Activated CD8-positive, alpha-beta T cell treated with anti-CD3 and anti-CD28 coated beads, Interleukin-2, amount 10 ng/mL, durations not matched to agents 7 days and 5 days (primary cell): ENCODE results near the gene C1QTNF9B. TPM values are rescaled to one million over a fixed set of nuclear protein-coding genes. Genes with fewer than 3 reads are reported as not detected.
"Not testable (repeated sequence)": the region's sequence is repeated elsewhere in the genome, so short reads cannot be mapped to it uniquely, and the experiment has no call there.

Source experiments
- ATAC-seq: fragments of 150-1000 bp; cut with Tn5 transposase; one replicate; pipeline ENCODE4 v1.10.0; 2021; ENCODE audit warnings: moderate library complexity
- CTCF ChIA-PET: fragments of 350-600 bp; sonication (Branson Sonifier 250); formaldehyde crosslinking; loops from one replicate; lab custom pipeline; 2021; ENCODE audit warnings: antibody characterized with exemption; lab: Charles Lee
- POLR2A ChIA-PET: fragments of 350-600 bp; sonication (Branson Sonifier 250); formaldehyde crosslinking; loops from one replicate; lab custom pipeline; 2021; ENCODE audit warnings: antibody characterized with exemption; lab: Charles Lee
- DNase-seq: peaks from one replicate; pipeline ENCODE4 v3.0.0-alpha.2; 2020
- H3K27ac Mint-ChIP-seq: one replicate; pipeline ENCODE4 v1.8.0; 2021; ENCODE audit warnings: mild to moderate bottlenecking, mixed read lengths
- H3K27me3 Mint-ChIP-seq: one replicate; pipeline ENCODE4 v1.8.0; 2021; ENCODE audit warnings: low read depth, mixed read lengths
- H3K36me3 Mint-ChIP-seq: one replicate; pipeline ENCODE4 v1.8.0; 2021; ENCODE audit warnings: low read depth, mixed read lengths
- H3K4me1 Mint-ChIP-seq: one replicate; pipeline ENCODE4 v1.8.0; 2021; ENCODE audit warnings: low read depth, mixed read lengths
- H3K4me3 Mint-ChIP-seq: one replicate; pipeline ENCODE4 v1.8.0; 2021; ENCODE audit warnings: mild to moderate bottlenecking, mixed read lengths
- H3K9me3 Mint-ChIP-seq: one replicate; pipeline ENCODE4 v1.8.0; 2022; ENCODE audit warnings: mixed read lengths; ENCODE audit not compliant: insufficient read depth
- total RNA-seq, 2 experiments: library from RNA; stranded (reverse); gene quantifications; one replicate each; pipeline ENCODE4 v1.2.3, GENCODE V29; 2021

Gene C1QTNF9B
- total RNA-seq, 2 experiments from 2014 or later = not detected

DNA sequence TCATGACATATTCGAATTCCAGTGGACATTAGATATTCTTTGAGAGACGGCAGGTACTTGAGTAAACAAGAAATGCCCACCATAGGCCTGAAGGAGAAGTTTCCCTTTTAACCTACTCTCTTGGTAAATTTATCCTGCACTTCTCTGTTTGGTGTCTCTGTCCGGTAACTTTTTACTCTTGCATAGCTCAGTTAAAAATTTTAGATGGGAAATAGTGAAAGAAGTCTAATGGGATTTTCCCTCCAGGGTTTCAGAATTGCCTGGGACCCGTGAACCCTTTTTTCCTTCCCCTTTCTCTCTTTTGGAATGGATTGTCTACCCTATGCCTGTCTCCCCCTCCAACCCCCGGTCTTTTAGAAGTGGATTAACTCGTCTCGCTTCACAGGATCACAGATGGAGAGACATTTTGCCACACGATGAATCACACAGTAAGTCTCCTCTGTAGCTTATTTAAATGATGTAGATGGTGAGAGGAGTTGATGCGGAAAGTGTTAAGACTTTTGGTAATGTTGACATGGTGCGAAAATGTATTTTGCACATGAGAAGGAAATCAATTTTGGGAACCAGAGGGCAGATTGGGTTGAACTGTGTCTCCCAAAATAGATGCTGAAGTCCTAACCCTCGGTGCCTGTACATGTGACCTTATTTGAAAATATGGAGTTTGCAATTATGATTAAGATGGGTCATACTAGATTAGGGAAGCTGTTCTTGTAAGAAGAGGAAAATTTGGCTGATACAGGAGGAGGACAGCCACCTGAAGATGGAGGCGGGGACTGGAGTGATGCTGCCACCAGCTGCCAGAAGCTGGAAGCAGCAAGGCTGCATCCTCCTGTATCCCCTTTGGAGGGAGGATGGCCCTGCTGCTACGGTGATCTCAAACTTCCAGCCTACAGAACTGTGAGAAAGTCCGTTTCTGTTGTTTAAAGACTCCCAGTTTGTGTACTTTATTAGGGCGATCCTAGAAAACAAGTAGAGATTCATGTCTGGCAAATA, 7.4 kb downstream of the C1QTNF9B start:
- no peaks in the 10 kb centered on the region for H3K9me3 Mint-ChIP-seq
- H3K36me3 Mint-ChIP-seq = peaks cover 2% of the 10 kb centered on the region
- ChIA-PET CTCF (interaction anchor here (0.7 to 2.8 kb wide), 13 partner anchors 9 to 440 kb away, joined by 3 to 11 read pairs (median 4); no protein-coding TSS in a partner anchor), POLR2A (interaction anchor here (1.3 kb wide), 1 partner anchor 311 kb away, joined by 3 read pairs; no protein-coding TSS in a partner anchor)
- H3K4me3 Mint-ChIP-seq = peak overlapping the region; percentile 80
- DNase-seq = no peak
- peaks cover 20% of the 10 kb centered on the region for H3K4me1 Mint-ChIP-seq
- ATAC-seq = no peak
- H3K27ac Mint-ChIP-seq = peak overlapping the region; percentile 83
- peaks cover 2% of the 10 kb centered on the region for H3K27me3 Mint-ChIP-seq

- H3K27ac Mint-ChIP-seq = peak within 1 kb of the TSS; percentile 83
- H3K4me1 Mint-ChIP-seq = peaks cover 20% of the 10 kb centered on the region
- peak within 1 kb of the TSS; percentile 80 for H3K4me3 Mint-ChIP-seq
- POLR2A ChIA-PET = interaction anchor here (0.7 to 1.3 kb wide), 2 partner anchors 10 to 310 kb away, joined by 3 read pairs; no protein-coding TSS in a partner anchor
- CTCF ChIA-PET = interaction anchor here (0.7 to 2.8 kb wide), 16 partner anchors 10 to 433 kb away, joined by 3 to 11 read pairs (median 4); no protein-coding TSS in a partner anchor
- peak; percentile 91 for DNase-seq
- peaks cover 6% of the 10 kb centered on the region for H3K36me3 Mint-ChIP-seq
- no peaks in the 10 kb centered on the region for H3K27me3 Mint-ChIP-seq
- no peaks in the 10 kb centered on the region for H3K9me3 Mint-ChIP-seq
- ATAC-seq = peak; percentile 97
These were observed 8.4 kb downstream of the C1QTNF9B start, which contains the start of gene MIPEP for GRCh38 chr13:23888658-23889614. TSS of gene MIPEP (minus strand) at chr13:23889400. CDS start at chr13:23889320, 80 bp downstream.

GRCh38 chr13:23884361-23884760, 12.9 kb downstream of the C1QTNF9B start:
- ATAC-seq, CTCF ChIA-PET, H3K27ac Mint-ChIP-seq, DNase-seq, H3K36me3 Mint-ChIP-seq, POLR2A ChIA-PET, H3K4me3 Mint-ChIP-seq, H3K27me3 Mint-ChIP-seq, H3K9me3 Mint-ChIP-seq: not testable (repeated sequence)
- peaks cover 12% of the 10 kb centered on the region for H3K4me1 Mint-ChIP-seq

DNA sequence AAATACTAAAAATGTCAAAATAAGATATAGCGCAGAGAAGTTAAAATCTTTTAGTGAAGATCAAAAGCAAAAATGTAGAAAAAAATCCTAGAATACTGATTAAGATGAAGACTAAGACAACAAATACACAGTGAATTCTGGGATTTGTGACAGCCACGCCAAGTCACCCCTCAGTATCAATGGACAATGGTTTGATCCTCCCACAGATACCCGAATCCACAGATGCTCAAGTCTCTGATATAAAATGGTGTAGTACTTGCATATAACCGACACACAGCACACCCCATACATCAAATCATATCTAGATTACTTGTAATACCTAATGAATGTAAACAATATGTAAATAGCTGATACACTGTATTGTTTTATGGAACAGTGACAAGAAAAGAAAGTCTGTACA, 14.0 kb downstream of the C1QTNF9B start:
- CTCF ChIA-PET = no interaction called here
- POLR2A ChIA-PET = no interaction called here
- Mint-ChIP-seq H3K4me1 (peaks cover 9% of the 10 kb centered on the region), H3K27me3 (no peaks in the 10 kb centered on the region), H3K27ac (no peak overlapping the region), H3K4me3 (no peak overlapping the region), H3K9me3 (no peaks in the 10 kb centered on the region), H3K36me3 (peaks cover 6% of the 10 kb centered on the region)
- ATAC-seq = no peak
- DNase-seq = no peak

GRCh38 chr13:23881402-23881800, 15.9 kb downstream of the C1QTNF9B start:
- DNase-seq, H3K4me1 Mint-ChIP-seq, POLR2A ChIA-PET, H3K27me3 Mint-ChIP-seq, H3K36me3 Mint-ChIP-seq, H3K9me3 Mint-ChIP-seq, H3K4me3 Mint-ChIP-seq, H3K27ac Mint-ChIP-seq, ATAC-seq: not testable (repeated sequence)
- CTCF ChIA-PET = interaction anchor here (0.9 kb wide), 1 partner anchor 79 kb away, joined by 3 read pairs; no protein-coding TSS in a partner anchor

DNA sequence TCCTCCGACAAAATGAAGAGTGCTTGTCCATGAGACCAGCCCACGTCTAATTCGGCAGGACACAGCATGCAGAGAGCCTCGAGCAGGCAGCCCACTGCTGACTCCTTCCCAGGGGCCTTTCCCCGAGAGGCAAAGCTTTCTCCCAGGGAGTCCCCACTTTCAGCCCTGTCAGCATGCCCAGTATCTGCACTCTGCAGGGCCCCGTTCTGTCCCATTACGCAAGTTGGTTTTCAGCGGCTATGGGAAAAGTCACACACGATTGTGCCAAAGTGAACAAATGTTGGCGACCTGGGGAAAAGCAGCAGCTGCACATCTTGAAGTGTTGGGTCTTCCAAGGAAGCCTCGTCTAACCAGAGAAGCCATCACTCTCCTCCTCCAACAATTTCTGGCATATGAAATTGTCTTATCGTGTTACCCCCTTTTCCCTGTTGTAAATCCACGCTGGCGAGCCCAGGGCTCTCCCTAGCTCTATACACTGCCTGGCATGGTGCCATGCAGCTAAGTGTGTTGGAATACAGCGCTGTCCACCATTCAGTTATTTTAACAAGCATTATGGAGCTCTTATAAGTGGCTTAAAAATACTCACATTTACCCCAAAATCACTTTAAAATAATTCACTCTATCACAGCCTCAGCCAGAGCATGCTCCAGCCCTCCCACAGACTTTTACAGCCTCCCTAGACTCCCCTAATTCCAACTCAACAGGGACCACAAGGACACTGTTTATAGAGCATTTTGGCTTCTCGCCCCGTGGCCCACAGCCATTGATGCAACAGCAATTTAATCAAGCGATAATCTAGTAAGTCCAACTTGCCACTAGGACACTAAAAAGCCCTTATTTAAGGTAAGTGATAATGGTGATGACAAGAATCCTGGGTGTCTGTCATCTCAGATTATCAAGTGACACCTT, 16.6 kb downstream of the C1QTNF9B start:
- not testable (repeated sequence) for H3K27me3 Mint-ChIP-seq, H3K9me3 Mint-ChIP-seq

GRCh38 chr13:23877286-23877685, 20.0 kb downstream of the C1QTNF9B start:
- ATAC-seq = no peak
- H3K27ac Mint-ChIP-seq = no peak overlapping the region

More for the DNA sequence above, 16.6 kb downstream of the C1QTNF9B start:
- CTCF ChIA-PET, POLR2A ChIA-PET, ATAC-seq, DNase-seq, H3K36me3 Mint-ChIP-seq, H3K4me3 Mint-ChIP-seq, H3K4me1 Mint-ChIP-seq, H3K27ac Mint-ChIP-seq: not testable (repeated sequence)

GRCh38 chr13:23876265-23876664, 21.0 kb downstream of the C1QTNF9B start:
- Mint-ChIP-seq H3K27me3 (no peaks in the 10 kb centered on the region), H3K4me1 (no peaks in the 10 kb centered on the region), H3K27ac (no peak overlapping the region), H3K4me3 (no peak overlapping the region), H3K9me3 (no peaks in the 10 kb centered on the region), H3K36me3 (no peaks in the 10 kb centered on the region)
- ChIA-PET CTCF (interaction anchor here (1.9 kb wide), 1 partner anchor 12 kb away, joined by 6 read pairs; no protein-coding TSS in a partner anchor), POLR2A (no interaction called here)
- no peak for DNase-seq
- no peak for ATAC-seq

More at GRCh38 chr13:23877286-23877685, 20.0 kb downstream of the C1QTNF9B start:
- ChIA-PET POLR2A (no interaction called here), CTCF (interaction anchor here (1.9 kb wide), 1 partner anchor 11 kb away, joined by 6 read pairs; no protein-coding TSS in a partner anchor)
- H3K4me3 Mint-ChIP-seq = no peak overlapping the region
- no peaks in the 10 kb centered on the region for H3K4me1 Mint-ChIP-seq
- no peak for DNase-seq
- H3K27me3 Mint-ChIP-seq = no peaks in the 10 kb centered on the region
- no peaks in the 10 kb centered on the region for H3K9me3 Mint-ChIP-seq
- no peaks in the 10 kb centered on the region for H3K36me3 Mint-ChIP-seq

DNA sequence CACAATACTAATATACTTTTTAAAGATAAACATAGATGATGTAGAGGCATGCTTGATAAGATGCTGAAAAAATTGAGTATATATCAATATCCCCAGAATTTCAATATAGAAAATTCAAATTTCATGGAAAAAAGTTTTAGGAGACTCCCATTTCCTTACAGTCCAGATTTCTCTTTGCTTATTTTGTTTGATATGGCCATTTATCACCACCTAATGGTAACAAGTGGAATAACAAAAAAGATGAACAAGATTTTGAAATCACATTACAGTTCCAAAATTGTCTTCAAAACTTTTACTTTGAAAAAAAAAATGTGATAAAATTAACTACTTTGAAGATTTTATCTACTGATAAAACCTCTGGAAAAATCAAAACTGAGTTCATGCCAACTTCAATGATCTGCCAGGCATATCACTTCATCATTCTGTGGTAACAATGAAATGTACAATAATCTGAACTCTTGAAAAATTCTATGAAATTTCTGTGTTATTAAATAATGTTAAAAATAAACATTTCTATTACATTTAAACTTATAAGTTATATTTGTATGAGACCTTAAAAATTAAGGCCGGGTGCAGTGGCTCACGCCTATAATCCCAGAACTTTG, 25.6 kb downstream of the C1QTNF9B start:
- no peak overlapping the region for H3K27ac Mint-ChIP-seq
- ChIA-PET POLR2A (no interaction called here), CTCF (interaction anchor here (1.3 kb wide), 1 partner anchor 17 kb away, joined by 5 read pairs; no protein-coding TSS in a partner anchor)
- H3K36me3 Mint-ChIP-seq = no peaks in the 10 kb centered on the region
- DNase-seq = no peak
- H3K9me3 Mint-ChIP-seq = no peaks in the 10 kb centered on the region
- H3K27me3 Mint-ChIP-seq = no peaks in the 10 kb centered on the region
- no peak overlapping the region for H3K4me3 Mint-ChIP-seq
- no peaks in the 10 kb centered on the region for H3K4me1 Mint-ChIP-seq
- ATAC-seq = no peak
